Measurements from ENCODE around the gene MAST4. TPM values are rescaled to one million over a fixed set of nuclear protein-coding genes. Genes with fewer than 3 reads are reported as not detected.

The MAST4 gene
- total RNA-seq, 2 experiments from 2014 or later = 1.3 to 21.9 TPM

- ChIA-PET POLR2A (interaction anchor here (0.9 kb wide), 1 partner anchor 161 kb away, joined by 4 read pairs; no protein-coding TSS in a partner anchor), CTCF (ENCODE audit: unreplicated experiment) (interaction anchor here (0.9 to 1.0 kb wide), 2 partner anchors 172 to 335 kb away, joined by 3 read pairs; no protein-coding TSS in a partner anchor)
- Histone ChIP-seq H3K4me1 (ENCODE audit: insufficient read depth, low read length, poor library complexity, severe bottlenecking) (no peaks in the 10 kb centered on the region), H3K36me3 (ENCODE audit: insufficient read depth, low read length) (no peaks in the 10 kb centered on the region), H3K79me2 (ENCODE audit: insufficient read depth, low read depth, low read length) (no peaks in the 10 kb centered on the region), H3K4me3 (ENCODE audit: low read depth, low read length, poor library complexity, severe bottlenecking) (no peak overlapping the region), H2AFZ (ENCODE audit: low read length) (no peak overlapping the region), H3K4me2 (ENCODE audit: low read length) (no peak overlapping the region), H3K9me3 (ENCODE audit: low read length) (no peaks in the 10 kb centered on the region), H3K9me2 (ENCODE audit: insufficient read depth, low read length) (no peaks in the 10 kb centered on the region), H3K27ac (ENCODE audit: low read depth, low read length, poor library complexity, severe bottlenecking) (no peak overlapping the region), H4K20me1 (ENCODE audit: insufficient read depth, low read length) (no peaks in the 10 kb centered on the region)
- BruUV-seq (replicated peaks) = no TSS peak
- DNase-seq (ENCODE audit: low spot score) = no peak
- TF ChIP-seq CTCF (conservative IDR thresholded peaks at IDR 0.05; ENCODE audit: low read length) (peak; percentile 53), EZH2phosphoT487 (IDR thresholded peaks at IDR 0.05; ENCODE audit: borderline replicate concordance, low read depth, low read length) (no peak)
- intact Hi-C loops (cut with micrococcal nuclease; ENCODE audit: unreplicated experiment) = no loop called here
These were observed 553.8 kb downstream of the MAST4 start for GRCh38 chr5:67149951-67150523.

GRCh38 chr5:67152400-67152799 is 556.2 kb downstream of the MAST4 start:
- no peak overlapping the region for H2AFZ ChIP-seq (ENCODE audit: low read length)
- TF ChIP-seq CTCF (conservative IDR thresholded peaks at IDR 0.05; ENCODE audit: low read length) (no peak), EZH2phosphoT487 (IDR thresholded peaks at IDR 0.05; ENCODE audit: borderline replicate concordance, low read depth, low read length) (no peak)
- intact Hi-C loops (cut with micrococcal nuclease; ENCODE audit: unreplicated experiment) = no loop called here
- BruUV-seq (replicated peaks) = no TSS peak
- no peak overlapping the region for H3K27ac ChIP-seq (ENCODE audit: low read depth, low read length, poor library complexity, severe bottlenecking)
- no peak overlapping the region for H3K4me2 ChIP-seq (ENCODE audit: low read length)
- no peaks in the 10 kb centered on the region for H4K20me1 ChIP-seq (ENCODE audit: insufficient read depth, low read length)
- H3K9me3 ChIP-seq (ENCODE audit: low read length) = no peaks in the 10 kb centered on the region
- no peaks in the 10 kb centered on the region for H3K79me2 ChIP-seq (ENCODE audit: insufficient read depth, low read depth, low read length)
- no peaks in the 10 kb centered on the region for H3K36me3 ChIP-seq (ENCODE audit: insufficient read depth, low read length)
- H3K4me1 ChIP-seq (ENCODE audit: insufficient read depth, low read length, poor library complexity, severe bottlenecking) = no peaks in the 10 kb centered on the region
- ChIA-PET POLR2A (interaction anchor here (1.2 kb wide), 1 partner anchor 63 kb away, joined by 3 read pairs; no protein-coding TSS in a partner anchor), CTCF (ENCODE audit: unreplicated experiment) (no interaction called here)
- H3K9me2 ChIP-seq (ENCODE audit: insufficient read depth, low read length) = no peaks in the 10 kb centered on the region
- no peak overlapping the region for H3K4me3 ChIP-seq (ENCODE audit: low read depth, low read length, poor library complexity, severe bottlenecking)
- no peak for DNase-seq (ENCODE audit: low spot score)

- intact Hi-C loops (cut with micrococcal nuclease; ENCODE audit: unreplicated experiment) = no loop called here
These were observed 557.1 kb downstream of the MAST4 start for GRCh38 chr5:67153292-67153691.

More at GRCh38 chr5:67153292-67153691, 557.1 kb downstream of the MAST4 start:
- H3K4me3 ChIP-seq (ENCODE audit: low read depth, low read length, poor library complexity, severe bottlenecking) = no peak overlapping the region
- H4K20me1 ChIP-seq (ENCODE audit: insufficient read depth, low read length) = no peaks in the 10 kb centered on the region
- ChIA-PET CTCF (ENCODE audit: unreplicated experiment) (no interaction called here), POLR2A (interaction anchor here (1.2 kb wide), 1 partner anchor 62 kb away, joined by 3 read pairs; no protein-coding TSS in a partner anchor)
- no peak for DNase-seq (ENCODE audit: low spot score)
- no peaks in the 10 kb centered on the region for H3K4me1 ChIP-seq (ENCODE audit: insufficient read depth, low read length, poor library complexity, severe bottlenecking)
- no peaks in the 10 kb centered on the region for H3K36me3 ChIP-seq (ENCODE audit: insufficient read depth, low read length)
- H3K4me2 ChIP-seq (ENCODE audit: low read length) = no peak overlapping the region
- H3K9me2 ChIP-seq (ENCODE audit: insufficient read depth, low read length) = no peaks in the 10 kb centered on the region
- H3K79me2 ChIP-seq (ENCODE audit: insufficient read depth, low read depth, low read length) = no peaks in the 10 kb centered on the region
- BruUV-seq (replicated peaks) = no TSS peak
- H3K27ac ChIP-seq (ENCODE audit: low read depth, low read length, poor library complexity, severe bottlenecking) = no peak overlapping the region
- TF ChIP-seq EZH2phosphoT487 (IDR thresholded peaks at IDR 0.05; ENCODE audit: borderline replicate concordance, low read depth, low read length) = no peak
- no peak for TF ChIP-seq CTCF (conservative IDR thresholded peaks at IDR 0.05; ENCODE audit: low read length)
- no peak overlapping the region for H2AFZ ChIP-seq (ENCODE audit: low read length)
- H3K9me3 ChIP-seq (ENCODE audit: low read length) = no peaks in the 10 kb centered on the region
